Measurements from ENCODE around the gene IL13.

GRCh38 chr5:132667761-132668705 lies 10.1 kb downstream of the IL13 start:
- TF ChIP-seq EZH2phosphoT487 (IDR thresholded peaks at IDR 0.05; ENCODE audit: insufficient read depth, low read depth) (no peak), EZH2 (IDR thresholded peaks at IDR 0.05; ENCODE audit: insufficient read depth, poor library complexity, severe bottlenecking) (no peak)
